Hepatocyte (in vitro differentiated cells): ENCODE results near the gene CRIP2.

Experiments
- CTCF ChIP-seq: fragments of 200-600 bp; sonication (generic); IDR thresholded peaks from 2 replicates; pipeline ENCODE4 v1.5.1; 2016; ENCODE audit warnings: antibody characterized with exemption, mild to moderate bottlenecking; ENCODE audit not compliant: poor library complexity
- EZH2 ChIP-seq: fragments of 200-600 bp; sonication (generic); IDR thresholded peaks from 2 replicates; pipeline ENCODE4 v1.6.1; 2016; ENCODE audit warnings: antibody characterized with exemption, mild to moderate bottlenecking, borderline replicate concordance

GRCh38 chr14:105447651-105448640 is 26.7 kb upstream of the CRIP2 start:
- TF ChIP-seq CTCF, result no peak
- no peak for TF ChIP-seq EZH2
